IPS DF 6.9 (cell line): ENCODE data around the gene IGF2BP2.

Source experiments
- DNase-seq: peaks from one replicate; pipeline ENCODE4 v3.0.0-alpha.2; 2013; ENCODE audit warnings: low read depth, low spot score
- H3K27ac ChIP-seq: one replicate; pipeline ENCODE4 v1.5.1; 2013; ENCODE audit warnings: low read length, control low read depth
- H3K27me3 ChIP-seq: 2 replicates; pipeline ENCODE4 v1.6.1; 2013; ENCODE audit warnings: mild to moderate bottlenecking, low read length; ENCODE audit not compliant: control insufficient read depth, insufficient read depth
- H3K36me3 ChIP-seq: 2 replicates; pipeline ENCODE4 v1.6.1; 2013; ENCODE audit warnings: low read length; ENCODE audit not compliant: control insufficient read depth, insufficient read depth
- H3K4me1 ChIP-seq: 2 replicates; pipeline ENCODE4 v1.6.1; 2013; ENCODE audit warnings: low read length; ENCODE audit not compliant: control insufficient read depth, insufficient read depth
- H3K4me3 ChIP-seq: 2 replicates; pipeline ENCODE4 v1.5.1; 2013; ENCODE audit warnings: mild to moderate bottlenecking, low read length
- H3K9me3 ChIP-seq: 2 replicates; pipeline ENCODE4 v1.6.1; 2013; ENCODE audit warnings: low read length, inconsistent platforms; ENCODE audit not compliant: control insufficient read depth, insufficient read depth
- WGBS: extraction: QIAGEN DNeasy Blood & Tissue Kit; methylation state at CpG from one replicate; pipeline ENCODE4 v1.1.7; 2013; ENCODE audit warnings: mixed read lengths, missing lambda C conversion rate; ENCODE audit not compliant: insufficient read length, insufficient coverage; 5-methylcytosine and 5-hydroxymethylcytosine counted together

The IGF2BP2 gene

DNA sequence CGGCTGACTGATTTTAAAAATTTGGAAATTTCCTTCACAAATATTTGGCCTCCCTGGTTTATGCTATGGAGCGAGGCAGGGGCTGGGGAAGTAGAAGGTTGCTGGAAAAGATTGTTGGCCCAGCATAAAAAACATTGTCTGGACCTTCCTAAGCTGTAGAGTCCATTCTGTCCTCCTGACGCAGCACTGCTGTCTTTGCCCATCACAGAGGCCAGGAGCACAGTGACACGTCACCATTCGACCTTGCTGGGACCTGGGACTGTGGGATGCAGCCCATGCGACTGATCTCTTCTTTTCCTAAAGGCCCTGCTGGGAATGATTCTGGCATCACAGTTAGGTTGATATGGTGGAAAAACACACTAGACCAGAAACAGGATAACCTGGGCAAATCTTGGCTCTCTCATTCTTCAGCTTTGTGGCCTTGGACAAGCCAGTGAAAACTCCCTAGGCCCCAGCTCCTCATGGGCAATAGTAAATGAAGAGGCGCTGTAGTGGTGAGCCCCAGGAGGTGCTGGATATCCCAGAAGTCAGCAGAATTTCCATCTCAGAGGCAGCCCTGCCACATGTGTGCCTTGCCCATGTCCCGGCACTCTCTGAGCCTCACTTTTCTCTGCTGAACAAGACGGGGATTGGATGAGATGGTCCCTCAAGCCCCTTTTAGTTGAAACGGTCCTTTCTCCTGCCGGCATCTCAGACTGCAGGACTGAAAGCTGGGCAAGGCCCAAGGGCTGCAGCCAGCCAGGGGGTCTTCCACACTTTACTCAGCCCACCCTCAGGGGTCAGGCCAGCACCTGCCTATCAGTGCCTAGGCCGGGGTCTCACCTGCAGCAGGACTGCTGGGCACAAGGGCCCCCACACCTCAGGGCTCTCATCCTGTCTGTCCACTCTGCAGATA lies 169.2 kb downstream of the IGF2BP2 start:
- no peaks in the 10 kb centered on the region for H3K27me3 ChIP-seq
- no peaks in the 10 kb centered on the region for H3K4me1 ChIP-seq
- DNase-seq = no peak
- no CpG with 5 or more reads among the region's 12 CpGs for WGBS
- no peak overlapping the region for H3K4me3 ChIP-seq
- no peak overlapping the region for H3K27ac ChIP-seq
- H3K36me3 ChIP-seq = peaks cover 37% of the 10 kb centered on the region
- no peaks in the 10 kb centered on the region for H3K9me3 ChIP-seq

DNA sequence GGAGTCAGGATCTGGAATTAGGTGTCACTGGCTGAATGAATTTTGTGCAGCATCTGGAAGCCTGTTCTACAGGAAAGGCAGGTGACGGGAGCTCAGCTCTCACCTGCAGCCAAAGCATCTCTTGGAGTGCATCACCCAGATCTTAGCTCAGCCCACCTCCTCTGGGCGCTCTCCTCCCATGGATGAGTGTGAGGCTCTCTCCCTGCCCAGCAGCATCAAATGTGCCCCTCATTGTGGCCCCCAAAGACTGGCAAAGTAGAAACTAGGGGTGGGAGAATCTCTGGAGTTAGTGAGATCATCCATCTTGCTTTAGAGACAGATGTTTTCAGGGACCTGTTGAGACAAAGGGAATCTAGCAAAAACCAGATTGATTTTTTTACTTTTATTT lies 170.1 kb downstream of the IGF2BP2 start:
- H3K27me3 ChIP-seq = no peaks in the 10 kb centered on the region
- H3K4me3 ChIP-seq = no peak overlapping the region
- H3K4me1 ChIP-seq = no peaks in the 10 kb centered on the region
- H3K36me3 ChIP-seq = peaks cover 37% of the 10 kb centered on the region
- no peak overlapping the region for H3K27ac ChIP-seq
- H3K9me3 ChIP-seq = no peaks in the 10 kb centered on the region
- DNase-seq = no peak
- no CpG with 5 or more reads among the region's 2 CpGs for WGBS

DNA sequence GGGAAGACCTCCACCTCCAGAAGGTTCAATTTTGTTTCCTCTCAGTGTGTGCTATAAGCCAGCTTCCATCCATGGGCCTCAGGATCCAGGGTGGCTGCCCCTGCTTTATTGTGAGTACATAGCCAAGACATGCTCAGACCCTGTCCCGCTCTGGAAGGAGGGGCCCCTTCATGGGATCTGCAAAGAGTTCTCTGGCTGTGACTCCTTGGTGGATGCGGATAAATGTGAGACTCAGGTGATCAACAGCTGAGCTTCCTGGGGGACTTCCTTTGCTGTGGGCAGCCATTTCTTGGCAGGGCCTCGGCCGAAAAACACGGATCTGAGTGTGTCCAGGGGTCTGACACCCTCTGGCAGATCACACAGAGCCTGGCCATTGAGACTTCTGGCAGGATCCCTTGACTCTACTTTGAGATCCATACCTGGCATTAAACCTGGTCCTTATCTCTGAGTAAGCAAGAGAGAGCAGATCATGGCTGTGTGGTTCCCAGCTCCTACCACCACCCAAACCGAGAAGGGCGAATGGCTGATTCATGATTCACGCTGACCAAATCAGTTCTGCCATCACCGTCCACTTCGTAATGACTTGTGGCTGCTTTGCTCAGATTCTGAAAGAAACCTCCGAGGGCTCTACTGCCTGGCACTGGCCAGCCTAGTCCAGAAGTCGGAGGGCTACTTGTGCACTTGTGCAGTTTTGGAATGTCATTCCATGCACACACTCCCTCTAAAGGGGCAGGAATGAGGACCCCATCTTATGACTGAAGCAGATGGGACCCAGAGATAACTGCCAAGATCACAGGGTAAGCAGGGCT lies 170.7 kb downstream of the IGF2BP2 start:
- Histone ChIP-seq H3K4me1 (no peaks in the 10 kb centered on the region), H3K36me3 (peaks cover 40% of the 10 kb centered on the region), H3K27ac (no peak overlapping the region), H3K27me3 (no peaks in the 10 kb centered on the region), H3K9me3 (no peaks in the 10 kb centered on the region), H3K4me3 (no peak overlapping the region)
- no peak for DNase-seq
- WGBS = no CpG with 5 or more reads among the region's 12 CpGs

DNA sequence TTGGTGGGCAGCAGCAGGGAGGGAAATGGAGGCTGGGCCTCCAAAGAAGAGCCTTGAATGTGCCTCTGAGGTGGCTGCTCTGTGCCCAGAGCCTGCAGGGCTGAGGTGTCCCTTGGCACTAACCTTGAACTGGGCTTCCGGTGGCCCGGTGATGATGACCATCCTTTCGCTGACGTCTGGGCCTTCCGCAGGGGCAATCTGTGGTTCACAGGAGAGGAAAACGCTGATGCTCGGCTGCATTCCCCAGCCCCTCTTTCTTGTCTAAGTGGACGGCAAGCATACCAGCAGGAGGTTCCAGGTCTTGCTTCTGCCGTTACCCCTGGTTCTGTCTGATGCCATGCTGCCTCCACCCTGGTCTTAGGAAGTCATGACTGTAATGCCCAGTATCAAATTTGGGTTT lies 172.9 kb downstream of the IGF2BP2 start:
- Histone ChIP-seq H3K4me3 (no peak overlapping the region), H3K27me3 (no peaks in the 10 kb centered on the region), H3K27ac (no peak overlapping the region), H3K9me3 (no peaks in the 10 kb centered on the region), H3K4me1 (no peaks in the 10 kb centered on the region), H3K36me3 (peaks cover 38% of the 10 kb centered on the region)
- DNase-seq = no peak
- WGBS = no CpG with 5 or more reads among the region's 9 CpGs

DNA sequence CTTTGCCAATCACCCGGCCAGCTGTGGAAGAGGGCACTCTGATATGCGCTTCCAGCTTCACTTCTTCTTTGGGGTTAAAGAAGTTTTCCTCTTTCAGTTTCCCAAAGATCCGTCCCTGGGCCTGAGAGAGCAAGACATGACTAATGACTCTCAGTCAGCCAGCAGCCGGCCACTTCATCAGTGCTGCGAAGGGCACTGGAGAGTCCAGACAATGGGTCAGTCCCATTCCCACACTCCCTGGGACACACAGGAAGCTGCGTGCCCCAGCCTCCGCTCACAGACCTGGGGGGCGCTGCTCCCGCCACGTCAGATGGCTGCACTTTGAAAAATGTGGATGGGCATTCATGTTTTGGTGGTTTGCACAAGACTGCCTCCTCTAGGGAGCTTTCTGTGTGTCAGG lies 175.4 kb downstream of the IGF2BP2 start:
- DNase-seq = no peak
- no peak overlapping the region for H3K4me3 ChIP-seq
- H3K9me3 ChIP-seq = no peaks in the 10 kb centered on the region
- H3K27me3 ChIP-seq = no peaks in the 10 kb centered on the region
- no peaks in the 10 kb centered on the region for H3K4me1 ChIP-seq
- no CpG with 5 or more reads among the region's 10 CpGs for WGBS
- H3K27ac ChIP-seq = no peak overlapping the region
- H3K36me3 ChIP-seq = peaks cover 34% of the 10 kb centered on the region

DNA sequence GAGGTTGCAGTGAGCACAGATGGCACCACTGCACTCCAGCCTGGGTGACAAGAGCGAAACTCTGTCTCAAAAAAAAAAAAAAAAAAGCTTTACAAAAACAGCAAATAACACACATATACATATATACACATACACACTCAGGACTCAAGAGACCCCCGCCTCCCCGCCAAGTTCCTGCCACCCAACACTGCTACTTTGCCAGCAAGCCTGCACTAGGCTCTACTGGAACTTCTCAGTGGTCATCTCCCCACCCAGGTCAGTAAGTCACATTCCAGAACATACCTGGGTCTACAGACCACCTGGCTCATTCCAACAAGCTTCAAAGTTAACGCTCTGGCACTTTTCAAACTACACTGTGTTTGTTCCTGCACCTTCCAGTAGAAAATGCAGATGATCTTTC lies 176.4 kb downstream of the IGF2BP2 start:
- no peak for DNase-seq
- Histone ChIP-seq H3K9me3 (no peaks in the 10 kb centered on the region), H3K27ac (no peak overlapping the region), H3K27me3 (no peaks in the 10 kb centered on the region), H3K36me3 (peaks cover 27% of the 10 kb centered on the region), H3K4me1 (no peaks in the 10 kb centered on the region), H3K4me3 (no peak overlapping the region)
- no CpG with 5 or more reads among the region's 4 CpGs for WGBS

DNA sequence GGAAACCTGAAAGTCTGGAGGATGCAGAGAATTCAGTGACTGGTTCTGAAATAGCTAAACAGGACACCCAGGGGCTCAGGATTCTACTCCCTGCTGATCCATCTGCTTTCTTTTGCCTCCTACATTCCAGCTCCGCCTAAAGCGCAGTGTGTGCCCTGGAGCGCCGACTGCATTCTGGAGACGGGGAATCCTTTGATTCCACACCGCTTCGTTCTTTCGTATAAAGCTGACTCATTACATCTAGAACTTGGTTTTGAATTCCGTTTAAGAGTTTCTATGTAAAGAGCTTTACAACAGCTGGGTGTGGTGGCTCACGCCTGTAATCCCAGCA lies 177.0 kb downstream of the IGF2BP2 start:
- WGBS = no CpG with 5 or more reads among the region's 10 CpGs
- Histone ChIP-seq H3K27me3 (no peaks in the 10 kb centered on the region), H3K4me3 (no peak overlapping the region), H3K9me3 (no peaks in the 10 kb centered on the region), H3K4me1 (no peaks in the 10 kb centered on the region), H3K36me3 (peaks cover 27% of the 10 kb centered on the region), H3K27ac (no peak overlapping the region)
- no peak for DNase-seq

DNA sequence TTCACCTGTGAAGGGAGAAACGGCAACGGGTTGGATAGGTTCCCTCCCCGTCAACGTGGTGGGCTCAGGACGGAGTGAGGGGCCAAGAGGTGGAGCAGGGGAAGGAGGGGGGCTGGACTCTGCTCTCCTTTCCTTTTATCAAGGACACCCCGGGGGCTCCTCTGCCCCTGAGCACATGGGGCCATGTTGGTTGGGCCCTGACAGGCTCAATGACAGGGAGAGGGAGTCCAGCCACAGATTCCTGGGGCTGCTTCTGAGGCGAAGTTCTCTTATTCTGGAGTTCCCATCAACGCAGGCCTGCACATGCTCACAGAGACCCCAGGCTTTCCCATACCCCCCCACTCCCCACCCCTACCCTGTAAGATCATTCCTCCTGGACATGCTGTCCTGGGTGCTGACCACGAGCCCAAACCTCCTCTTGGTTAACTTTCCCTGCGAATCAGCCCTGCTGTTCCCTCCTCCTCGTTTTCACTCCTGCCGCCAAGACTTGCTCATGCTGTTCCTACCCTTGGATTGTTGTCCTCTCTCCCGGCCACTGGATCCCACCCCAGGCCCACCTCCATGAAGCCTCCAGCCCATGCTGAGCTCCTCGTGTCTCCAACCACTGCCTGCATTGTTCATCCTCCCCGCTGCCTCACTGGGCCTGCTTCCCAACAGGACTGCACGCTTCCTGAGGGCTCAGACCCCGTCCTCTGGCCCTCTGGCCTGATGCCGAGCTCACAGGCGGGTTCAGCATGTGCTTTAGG lies 177.5 kb downstream of the IGF2BP2 start:
- no peaks in the 10 kb centered on the region for H3K27me3 ChIP-seq
- H3K36me3 ChIP-seq = peaks cover 22% of the 10 kb centered on the region

DNA sequence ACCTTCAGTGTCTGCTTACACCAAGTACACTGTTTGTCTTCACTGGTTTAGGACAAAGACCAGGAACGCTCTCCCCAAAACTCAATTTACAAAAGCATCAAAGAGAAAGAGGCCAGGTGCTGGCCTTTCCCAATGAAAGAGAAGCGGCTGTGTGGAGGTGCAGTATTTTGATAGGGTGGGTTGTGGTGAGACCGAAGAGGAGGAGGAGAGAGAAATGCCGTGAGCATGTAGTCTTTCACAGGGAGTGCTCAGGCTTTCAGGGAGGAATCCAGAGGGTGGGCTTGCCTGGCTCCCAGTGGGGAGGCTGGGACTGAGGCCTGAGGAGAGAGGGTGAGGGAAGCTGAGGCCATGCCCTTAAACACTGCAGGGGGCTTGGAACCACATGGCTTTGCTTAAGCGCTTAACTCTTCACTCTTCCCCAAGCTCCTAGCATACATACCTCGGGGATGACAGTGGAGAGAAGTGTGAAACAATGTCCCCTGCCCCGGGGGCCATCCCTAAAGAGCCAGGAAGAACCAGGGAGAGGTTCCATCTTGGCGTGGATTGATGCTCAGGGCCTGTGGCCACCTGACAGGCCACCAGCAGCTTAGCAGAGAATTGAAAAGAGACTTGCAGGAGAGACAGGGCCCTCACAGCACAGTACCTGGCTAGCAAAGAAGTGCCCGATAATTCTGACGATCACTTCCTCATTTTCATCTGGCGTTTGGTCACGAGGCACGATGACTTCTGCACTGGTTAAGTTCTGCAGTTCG lies 178.3 kb downstream of the IGF2BP2 start:
- no CpG with 5 or more reads among the region's 14 CpGs for WGBS
- Histone ChIP-seq H3K27ac (no peak overlapping the region), H3K36me3 (peaks cover 16% of the 10 kb centered on the region; the same call in 1 of the 2 replicates), H3K4me3 (no peak overlapping the region), H3K9me3 (no peaks in the 10 kb centered on the region), H3K4me1 (no peaks in the 10 kb centered on the region), H3K27me3 (no peaks in the 10 kb centered on the region)
- DNase-seq = no peak

More for the DNA sequence above, 177.5 kb downstream of the IGF2BP2 start:
- Histone ChIP-seq H3K27ac (no peak overlapping the region), H3K9me3 (no peaks in the 10 kb centered on the region), H3K4me1 (no peaks in the 10 kb centered on the region), H3K4me3 (no peak overlapping the region)
- no CpG with 5 or more reads among the region's 19 CpGs for WGBS
- no peak for DNase-seq
